ENCODE results near the gene RIMBP2. TPM values are rescaled to one million over a fixed set of nuclear protein-coding genes. Genes with fewer than 3 reads are reported as not detected.

RIMBP2 gene
- total and polyA plus RNA-seq, 2 donors (not counting 1 experiment from before 2014, with no cell fraction given) = 0.17 TPM; not detected in 1

GRCh38 chr12:130559806-130560205 is 156.3 kb downstream of the RIMBP2 start:
- H3K4me2 ChIP-seq (ENCODE audit: extremely low read depth, insufficient read depth, low read length) = no peak overlapping the region
- H2AFZ ChIP-seq (ENCODE audit: low read length) = no peak overlapping the region
- H3K79me2 ChIP-seq (ENCODE audit: control insufficient read depth, insufficient read depth, low read length) = no peaks in the 10 kb centered on the region
- no peak overlapping the region for H3K27ac ChIP-seq (ENCODE audit: insufficient read depth, low read length)
- H3K9me3 ChIP-seq (ENCODE audit: control insufficient read depth, insufficient read depth, low read depth, low read length) = no peaks in the 10 kb centered on the region
- H3K36me3 ChIP-seq (ENCODE audit: control insufficient read depth, insufficient read depth, low read length) = no peaks in the 10 kb centered on the region
- H3K4me1 ChIP-seq (ENCODE audit: control insufficient read depth, extremely low read depth, insufficient read depth, low read length) = no peaks in the 10 kb centered on the region
- DNase-seq (ENCODE audit: low read depth in 2 of 2) = no peak
- H3K4me3 ChIP-seq (replicated peaks in 1 of 4; ENCODE audit: control extremely low read depth in 1 of 4, insufficient read depth in 1 of 4, low read depth in 3 of 4, low read length in 4 of 4) = no peak overlapping the region
- H4K20me1 ChIP-seq (ENCODE audit: control insufficient read depth, extremely low read depth, insufficient read depth, low read length) = no peaks in the 10 kb centered on the region
- no peak overlapping the region for H3K9ac ChIP-seq (ENCODE audit: insufficient read depth, low read length)
- TF ChIP-seq CTCF (conservative IDR thresholded peaks at IDR 0.05 in 1 of 2, IDR thresholded peaks at IDR 0.05 in 1 of 2; ENCODE audit: low read depth in 1 of 2, low read length in 2 of 2) (no peak), EZH2 (IDR thresholded peaks at IDR 0.05; ENCODE audit: low read length, missing control alignments) (no peak)
- H3K27me3 ChIP-seq (ENCODE audit: control insufficient read depth, insufficient read depth, low read length) = no peaks in the 10 kb centered on the region

- Histone ChIP-seq H3K4me1 (ENCODE audit: control insufficient read depth, extremely low read depth, insufficient read depth, low read length) (no peaks in the 10 kb centered on the region), H2AFZ (ENCODE audit: low read length) (no peak overlapping the region), H3K36me3 (ENCODE audit: control insufficient read depth, insufficient read depth, low read length) (no peaks in the 10 kb centered on the region), H4K20me1 (ENCODE audit: control insufficient read depth, extremely low read depth, insufficient read depth, low read length) (no peaks in the 10 kb centered on the region), H3K4me3 (replicated peaks in 1 of 4; ENCODE audit: control extremely low read depth in 1 of 4, insufficient read depth in 1 of 4, low read depth in 3 of 4, low read length in 4 of 4) (no peak overlapping the region), H3K79me2 (ENCODE audit: control insufficient read depth, insufficient read depth, low read length) (no peaks in the 10 kb centered on the region), H3K9ac (ENCODE audit: insufficient read depth, low read length) (no peak overlapping the region), H3K27ac (ENCODE audit: insufficient read depth, low read length) (no peak overlapping the region), H3K27me3 (ENCODE audit: control insufficient read depth, insufficient read depth, low read length) (no peaks in the 10 kb centered on the region), H3K9me3 (ENCODE audit: control insufficient read depth, insufficient read depth, low read depth, low read length) (no peaks in the 10 kb centered on the region), H3K4me2 (ENCODE audit: extremely low read depth, insufficient read depth, low read length) (no peak overlapping the region)
- TF ChIP-seq EZH2 (IDR thresholded peaks at IDR 0.05; ENCODE audit: low read length, missing control alignments) (no peak), CTCF (conservative IDR thresholded peaks at IDR 0.05 in 1 of 2, IDR thresholded peaks at IDR 0.05 in 1 of 2; ENCODE audit: low read depth in 1 of 2, low read length in 2 of 2) (no peak)
- no peak for DNase-seq (ENCODE audit: low read depth in 2 of 2)
These were observed 158.0 kb downstream of the RIMBP2 start for GRCh38 chr12:130557886-130558765.

- Histone ChIP-seq H3K27ac (ENCODE audit: insufficient read depth, low read length) (no peak overlapping the region), H3K79me2 (ENCODE audit: control insufficient read depth, insufficient read depth, low read length) (no peaks in the 10 kb centered on the region), H3K9ac (ENCODE audit: insufficient read depth, low read length) (no peak overlapping the region), H3K27me3 (ENCODE audit: control insufficient read depth, insufficient read depth, low read length) (no peaks in the 10 kb centered on the region), H3K36me3 (ENCODE audit: control insufficient read depth, insufficient read depth, low read length) (no peaks in the 10 kb centered on the region), H4K20me1 (ENCODE audit: control insufficient read depth, extremely low read depth, insufficient read depth, low read length) (no peaks in the 10 kb centered on the region), H3K4me3 (replicated peaks in 1 of 4; ENCODE audit: control extremely low read depth in 1 of 4, insufficient read depth in 1 of 4, low read depth in 3 of 4, low read length in 4 of 4) (no peak overlapping the region), H3K9me3 (ENCODE audit: control insufficient read depth, insufficient read depth, low read depth, low read length) (no peaks in the 10 kb centered on the region), H3K4me1 (ENCODE audit: control insufficient read depth, extremely low read depth, insufficient read depth, low read length) (no peaks in the 10 kb centered on the region), H2AFZ (ENCODE audit: low read length) (no peak overlapping the region), H3K4me2 (ENCODE audit: extremely low read depth, insufficient read depth, low read length) (no peak overlapping the region)
- TF ChIP-seq EZH2 (IDR thresholded peaks at IDR 0.05; ENCODE audit: low read length, missing control alignments) (no peak), CTCF (conservative IDR thresholded peaks at IDR 0.05 in 1 of 2, IDR thresholded peaks at IDR 0.05 in 1 of 2; ENCODE audit: low read depth in 1 of 2, low read length in 2 of 2) (no peak)
- DNase-seq (ENCODE audit: low read depth in 2 of 2) = no peak
These were observed 158.9 kb downstream of the RIMBP2 start for GRCh38 chr12:130557201-130557600.

Measured in fibroblast of lung (primary cell).